Suprapubic skin (tissue), 4 donors: Measurements from ENCODE around the gene ID1. TPM values are rescaled to one million over a fixed set of nuclear protein-coding genes. Genes with fewer than 3 reads are reported as not detected.
A peak's percentile ranks its signal among the peaks of the same experiment; 100 is the strongest.

Source experiments
- DNase-seq, 2 donors: peaks; one replicate each; pipeline ENCODE4 v3.0.0-alpha.2; 2019; ENCODE audit warnings: low spot score in 2 of 2
- H3K27ac ChIP-seq: fragments of 200-600 bp; sonication (generic); one replicate; pipeline ENCODE4 v1.5.1; 2019
- H3K27me3 ChIP-seq: fragments of 200-600 bp; sonication (generic); one replicate; pipeline ENCODE4 v1.5.1; 2019
- H3K36me3 ChIP-seq: fragments of 200-600 bp; sonication (generic); one replicate; pipeline ENCODE4 v1.5.1; 2019
- H3K4me1 ChIP-seq: fragments of 200-600 bp; sonication (generic); one replicate; pipeline ENCODE4 v1.5.1; 2019
- H3K4me3 ChIP-seq: fragments of 200-600 bp; sonication (generic); one replicate; pipeline ENCODE4 v1.5.1; 2019; ENCODE audit warnings: mild to moderate bottlenecking
- H3K9me3 ChIP-seq: fragments of 200-600 bp; sonication (generic); one replicate; pipeline ENCODE4 v1.5.1; 2019
- EP300 ChIP-seq: sonication (generic); formaldehyde crosslinking; IDR thresholded peaks from one replicate; pipeline ENCODE4 v1.6.1; 2017; ENCODE audit warnings: antibody characterized with exemption
- POLR2A ChIP-seq, 2 donors: fragments of 450-650 bp; IDR thresholded peaks; one replicate each; pipeline ENCODE4 v1.6.1; 2017; ENCODE audit warnings: antibody characterized with exemption in 2 of 2, mild to moderate bottlenecking in 2 of 2, moderate library complexity in 2 of 2
- POLR2AphosphoS5 ChIP-seq, 3 donors: sonication (generic); formaldehyde crosslinking; IDR thresholded peaks; one replicate each; pipeline ENCODE4 v1.6.1; 2017; ENCODE audit warnings: antibody characterized with exemption in 3 of 3
- WGBS: methylation state at CpG from one replicate; pipeline ENCODE4 v1.1.5; 2018; 5-methylcytosine and 5-hydroxymethylcytosine counted together
- total RNA-seq, 4 donors: library from RNA; depleted of rRNA; stranded (reverse); fragments of >200 nt; gene quantifications; one replicate each; pipeline ENCODE4 v1.1.0, GENCODE V29; 2016
- TF ChIP-seq, protein P1 (sequence below), 2 donors: fragments of 200-600 bp in 1 of 2; fragments of 450-650 bp in 1 of 2; sonication (generic) in 1 of 2; IDR thresholded peaks; one replicate each; pipeline ENCODE4 v1.5.1; 2016 to 2019; ENCODE audit warnings: antibody characterized with exemption in 2 of 2, mild to moderate bottlenecking in 1 of 2, moderate library complexity in 1 of 2

Gene ID1
- total RNA-seq, 4 donors from 2014 or later: 335 to 766 (median 507) TPM

- H3K4me1 ChIP-seq: peaks cover 30% of the 10 kb centered on the region
- no peak overlapping the region for H3K4me3 ChIP-seq
- no peak for DNase-seq
- H3K9me3 ChIP-seq: no peaks in the 10 kb centered on the region
- peak overlapping the region; percentile 57 for H3K27ac ChIP-seq
- WGBS: 92% methylated on average over 2 of the region's 2 CpGs
- H3K36me3 ChIP-seq: no peaks in the 10 kb centered on the region
- TF ChIP-seq, protein P1, sequence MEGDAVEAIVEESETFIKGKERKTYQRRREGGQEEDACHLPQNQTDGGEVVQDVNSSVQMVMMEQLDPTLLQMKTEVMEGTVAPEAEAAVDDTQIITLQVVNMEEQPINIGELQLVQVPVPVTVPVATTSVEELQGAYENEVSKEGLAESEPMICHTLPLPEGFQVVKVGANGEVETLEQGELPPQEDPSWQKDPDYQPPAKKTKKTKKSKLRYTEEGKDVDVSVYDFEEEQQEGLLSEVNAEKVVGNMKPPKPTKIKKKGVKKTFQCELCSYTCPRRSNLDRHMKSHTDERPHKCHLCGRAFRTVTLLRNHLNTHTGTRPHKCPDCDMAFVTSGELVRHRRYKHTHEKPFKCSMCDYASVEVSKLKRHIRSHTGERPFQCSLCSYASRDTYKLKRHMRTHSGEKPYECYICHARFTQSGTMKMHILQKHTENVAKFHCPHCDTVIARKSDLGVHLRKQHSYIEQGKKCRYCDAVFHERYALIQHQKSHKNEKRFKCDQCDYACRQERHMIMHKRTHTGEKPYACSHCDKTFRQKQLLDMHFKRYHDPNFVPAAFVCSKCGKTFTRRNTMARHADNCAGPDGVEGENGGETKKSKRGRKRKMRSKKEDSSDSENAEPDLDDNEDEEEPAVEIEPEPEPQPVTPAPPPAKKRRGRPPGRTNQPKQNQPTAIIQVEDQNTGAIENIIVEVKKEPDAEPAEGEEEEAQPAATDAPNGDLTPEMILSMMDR (IDR thresholded peaks at IDR 0.05): no peak
- H3K27me3 ChIP-seq: no peaks in the 10 kb centered on the region
Observed at GRCh38 chr20:31597481-31597855, 7.6 kb upstream of the ID1 start.

DNA sequence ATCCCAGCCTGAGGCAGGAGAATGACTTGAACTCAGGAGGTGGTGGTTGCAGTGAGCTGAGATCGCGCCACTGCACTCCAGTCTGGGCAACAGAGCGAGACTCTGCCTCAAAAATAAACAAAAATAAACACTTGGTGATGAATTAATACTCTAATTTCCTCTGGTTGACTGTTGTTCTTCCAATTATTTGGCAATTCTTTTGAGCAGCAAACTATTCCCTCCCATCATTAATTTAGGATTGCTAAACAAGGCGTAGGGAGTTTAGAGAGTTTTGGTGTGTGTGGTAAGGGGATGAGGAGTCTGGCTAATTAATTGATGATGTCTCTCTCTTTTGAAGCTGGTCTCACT lies 2.7 kb upstream of the ID1 start:
- no peaks in the 10 kb centered on the region for H3K9me3 ChIP-seq
- no peaks in the 10 kb centered on the region for H3K27me3 ChIP-seq
- no peaks in the 10 kb centered on the region for H3K36me3 ChIP-seq
- H3K4me3 ChIP-seq: no peak overlapping the region
- H3K27ac ChIP-seq: peak overlapping the region; percentile 59
- H3K4me1 ChIP-seq: peaks cover 39% of the 10 kb centered on the region
- 70% methylated on average over 4 of the region's 4 CpGs for WGBS
- DNase-seq: no peak
- TF ChIP-seq, protein P1 (IDR thresholded peaks at IDR 0.05): no peak
- TF ChIP-seq POLR2AphosphoS5 (IDR thresholded peaks at IDR 0.05) (no peak), EP300 (no peak), POLR2A (IDR thresholded peaks at IDR 0.05) (no peak)

DNA sequence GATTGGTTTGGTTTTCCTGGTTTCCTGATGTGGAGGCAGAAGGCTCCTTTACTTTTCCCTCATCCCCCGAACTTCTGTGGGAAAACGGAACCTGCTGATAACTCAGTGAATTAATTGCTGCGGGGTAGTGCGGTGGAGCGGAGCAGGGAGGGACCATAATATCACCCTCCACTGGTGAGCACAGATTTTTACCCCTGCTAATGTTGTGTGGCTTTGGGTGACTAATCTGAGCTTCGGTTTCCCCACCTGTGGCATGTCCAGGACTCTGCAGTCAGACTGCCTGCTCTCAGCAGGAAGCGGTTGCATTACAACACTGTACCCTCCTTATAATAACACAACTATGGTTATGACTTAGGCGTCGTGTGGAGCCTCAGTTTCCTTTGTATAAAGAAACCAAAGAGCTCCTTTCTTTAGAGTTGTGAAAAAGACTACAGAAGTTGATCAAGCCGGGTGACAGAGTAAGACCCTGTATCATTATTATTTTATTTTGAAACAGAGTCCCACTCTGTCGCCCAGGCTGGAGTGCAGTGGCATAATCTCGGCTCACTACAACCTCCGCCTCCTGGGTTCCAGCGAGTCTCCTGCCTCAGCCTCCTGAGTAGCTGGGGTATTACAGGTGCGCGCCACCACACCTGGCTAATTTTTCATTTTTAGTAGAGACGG lies 2.2 kb upstream of the ID1 start:
- DNase-seq: no peak

DNA sequence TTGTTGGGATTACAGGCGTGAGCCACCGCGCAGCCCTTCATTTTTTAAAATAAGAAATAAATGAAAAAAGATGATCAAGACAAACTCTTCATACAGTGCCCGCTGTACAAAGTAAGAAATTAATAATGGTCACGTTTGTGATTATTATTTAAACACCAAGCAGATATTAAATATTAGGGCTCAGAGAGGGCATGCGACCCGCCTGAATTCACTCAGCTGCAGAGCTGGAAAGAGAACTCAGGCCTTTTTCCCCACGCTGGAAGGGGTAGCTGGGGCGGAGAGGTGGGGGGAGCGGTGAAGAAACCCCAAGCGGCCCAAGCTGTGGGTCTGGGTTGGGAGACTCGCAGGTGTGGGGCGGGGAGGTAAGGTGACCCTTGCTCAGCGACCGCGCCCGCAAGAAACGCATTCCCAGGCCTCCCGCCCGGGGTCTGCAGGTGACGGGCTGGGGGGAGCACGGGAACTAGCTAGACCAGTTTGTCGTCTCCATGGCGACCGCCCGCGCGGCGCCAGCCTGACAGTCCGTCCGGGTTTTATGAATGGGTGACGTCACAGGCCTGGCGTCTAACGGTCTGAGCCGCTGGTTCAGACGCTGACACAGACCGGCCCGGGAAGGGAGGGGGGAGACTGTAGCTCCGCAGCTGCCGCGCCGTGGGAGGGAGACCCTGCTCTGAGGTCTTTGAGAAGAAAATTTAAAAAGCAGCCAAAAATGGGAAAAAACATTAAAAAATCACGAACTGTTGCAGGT lies 1.1 kb upstream of the ID1 start:
- Histone ChIP-seq H3K27me3 (no peaks in the 10 kb centered on the region), H3K36me3 (no peaks in the 10 kb centered on the region), H3K27ac (peak overlapping the region; percentile 85), H3K4me1 (peaks cover 55% of the 10 kb centered on the region), H3K4me3 (peak overlapping the region; percentile 73), H3K9me3 (no peaks in the 10 kb centered on the region)
- TF ChIP-seq EP300 (no peak), POLR2AphosphoS5 (IDR thresholded peaks at IDR 0.05) (peak; percentile 34 to 82 (median 50)), POLR2A (IDR thresholded peaks at IDR 0.05) (peak in 1 of 2 donors; percentile 25)
- TF ChIP-seq, protein P1 (IDR thresholded peaks at IDR 0.05): no peak
- WGBS: 14% methylated on average over 39 of the region's 43 CpGs
- peak; percentile 98 for DNase-seq

More for the DNA sequence above, 2.2 kb upstream of the ID1 start:
- Histone ChIP-seq H3K4me3 (no peak overlapping the region), H3K9me3 (no peaks in the 10 kb centered on the region), H3K4me1 (peaks cover 44% of the 10 kb centered on the region), H3K27me3 (no peaks in the 10 kb centered on the region), H3K27ac (peak overlapping the region; percentile 59), H3K36me3 (no peaks in the 10 kb centered on the region)
- TF ChIP-seq EP300 (no peak), POLR2A (IDR thresholded peaks at IDR 0.05) (no peak), POLR2AphosphoS5 (IDR thresholded peaks at IDR 0.05) (no peak)
- TF ChIP-seq, protein P1 (IDR thresholded peaks at IDR 0.05): no peak
- WGBS: 65% methylated on average over 17 of the region's 17 CpGs

- Histone ChIP-seq H3K4me1 (peaks cover 60% of the 10 kb centered on the region), H3K36me3 (no peaks in the 10 kb centered on the region), H3K4me3 (peak overlapping the region; percentile 73), H3K27ac (peak overlapping the region; percentile 85), H3K9me3 (no peaks in the 10 kb centered on the region), H3K27me3 (no peaks in the 10 kb centered on the region)
- DNase-seq: no peak
- TF ChIP-seq POLR2A (IDR thresholded peaks at IDR 0.05) (no peak), EP300 (no peak), POLR2AphosphoS5 (IDR thresholded peaks at IDR 0.05) (no peak)
- TF ChIP-seq, protein P1 (IDR thresholded peaks at IDR 0.05): no peak
- 2% methylated on average over 14 of the region's 14 CpGs for WGBS
Observed at GRCh38 chr20:31604567-31605030, 490 bp upstream of the ID1 start.
